ENCODE data around the gene GALNT17. TPM values are rescaled to one million over a fixed set of nuclear protein-coding genes. Genes with fewer than 3 reads are reported as not detected.

Gene GALNT17
- total and polyA plus RNA-seq, 4 donors: 2.8 to 10.8 (median 7.4) TPM

GRCh38 chr7:71326595-71326994 lies 194.7 kb downstream of the GALNT17 start:
- Histone ChIP-seq H3K27ac (ENCODE audit: low read depth in 1 of 2, low read length in 1 of 2) (no peak overlapping the region), H3K9me3 (ENCODE audit: control insufficient read depth in 4 of 4, insufficient read depth in 3 of 4, low read length in 3 of 4) (no peaks in the 10 kb centered on the region), H3K4me3 (no peak overlapping the region), H3K4me1 (ENCODE audit: control insufficient read depth in 5 of 5, insufficient read depth in 5 of 5, low read length in 5 of 5) (peaks cover 0 to 18% (median 0%) of the 10 kb centered on the region in 5 donors), H3K9ac (ENCODE audit: insufficient read depth in 1 of 2, low read length in 2 of 2) (no peak overlapping the region), H3K27me3 (ENCODE audit: control insufficient read depth in 3 of 3, insufficient read depth in 3 of 3, low read length in 2 of 3) (no peaks in the 10 kb centered on the region), H3K36me3 (ENCODE audit: control insufficient read depth in 4 of 4, insufficient read depth in 4 of 4, low read length in 4 of 4) (no peaks in the 10 kb centered on the region)
- 24 to 53% methylated on average over 1 of the region's 1 CpG for WGBS, 2 donors
- DNase-seq (no peak), ATAC-seq (ENCODE audit: insufficient read depth, low FRiP score) (no peak)
- no peak for TF ChIP-seq CTCF (IDR thresholded peaks at IDR 0.05; ENCODE audit: control extremely low read depth, extremely low read depth)

GRCh38 chr7:71327946-71328345 lies 196.0 kb downstream of the GALNT17 start:
- Histone ChIP-seq H3K9me3 (ENCODE audit: control insufficient read depth in 4 of 4, insufficient read depth in 3 of 4, low read length in 3 of 4) (no peaks in the 10 kb centered on the region), H3K36me3 (ENCODE audit: control insufficient read depth in 4 of 4, insufficient read depth in 4 of 4, low read length in 4 of 4) (no peaks in the 10 kb centered on the region), H3K4me3 (no peak overlapping the region), H3K27me3 (ENCODE audit: control insufficient read depth in 3 of 3, insufficient read depth in 3 of 3, low read length in 2 of 3) (no peaks in the 10 kb centered on the region), H3K9ac (ENCODE audit: insufficient read depth in 1 of 2, low read length in 2 of 2) (no peak overlapping the region), H3K4me1 (ENCODE audit: control insufficient read depth in 5 of 5, insufficient read depth in 5 of 5, low read length in 5 of 5) (peaks cover 0 to 18% (median 0%) of the 10 kb centered on the region in 5 donors), H3K27ac (ENCODE audit: low read depth in 1 of 2, low read length in 1 of 2) (no peak overlapping the region)
- TF ChIP-seq CTCF (IDR thresholded peaks at IDR 0.05; ENCODE audit: control extremely low read depth, extremely low read depth): no peak
- 89% methylated on average over 5 of the region's 5 CpGs for WGBS, 2 donors
- ATAC-seq (ENCODE audit: insufficient read depth, low FRiP score): no peak
- DNase-seq: no peak

- Histone ChIP-seq H3K27ac (ENCODE audit: low read depth in 1 of 2, low read length in 1 of 2) (no peak overlapping the region), H3K27me3 (ENCODE audit: control insufficient read depth in 3 of 3, insufficient read depth in 3 of 3, low read length in 2 of 3) (no peaks in the 10 kb centered on the region), H3K9ac (ENCODE audit: insufficient read depth in 1 of 2, low read length in 2 of 2) (no peak overlapping the region), H3K4me3 (no peak overlapping the region), H3K9me3 (ENCODE audit: control insufficient read depth in 4 of 4, insufficient read depth in 3 of 4, low read length in 3 of 4) (no peaks in the 10 kb centered on the region), H3K4me1 (ENCODE audit: control insufficient read depth in 5 of 5, insufficient read depth in 5 of 5, low read length in 5 of 5) (peaks cover 0 to 13% (median 0%) of the 10 kb centered on the region in 5 donors), H3K36me3 (ENCODE audit: control insufficient read depth in 4 of 4, insufficient read depth in 4 of 4, low read length in 4 of 4) (no peaks in the 10 kb centered on the region)
- ATAC-seq (ENCODE audit: insufficient read depth, low FRiP score): no peak
- no peak for TF ChIP-seq CTCF (IDR thresholded peaks at IDR 0.05; ENCODE audit: control extremely low read depth, extremely low read depth)
- no peak for DNase-seq
- WGBS, 2 donors: 32 to 59% methylated on average over 10 of the region's 10 CpGs
Measured at GRCh38 chr7:71329030-71329660, 197.2 kb downstream of the GALNT17 start.

- DNase-seq (no peak), ATAC-seq (ENCODE audit: insufficient read depth, low FRiP score) (no peak)
- no peaks in the 10 kb centered on the region for H3K27me3 ChIP-seq (ENCODE audit: control insufficient read depth in 3 of 3, insufficient read depth in 3 of 3, low read length in 2 of 3)
- peaks cover 0 to 8% (median 0%) of the 10 kb centered on the region in 5 donors for H3K4me1 ChIP-seq (ENCODE audit: control insufficient read depth in 5 of 5, insufficient read depth in 5 of 5, low read length in 5 of 5)
- TF ChIP-seq CTCF (IDR thresholded peaks at IDR 0.05; ENCODE audit: control extremely low read depth, extremely low read depth): no peak
- no peak overlapping the region for H3K4me3 ChIP-seq
- H3K9ac ChIP-seq (ENCODE audit: insufficient read depth in 1 of 2, low read length in 2 of 2): no peak overlapping the region
- H3K36me3 ChIP-seq (ENCODE audit: control insufficient read depth in 4 of 4, insufficient read depth in 4 of 4, low read length in 4 of 4): no peaks in the 10 kb centered on the region
- 60 to 79% methylated on average over 4 of the region's 4 CpGs for WGBS, 2 donors
- H3K9me3 ChIP-seq (ENCODE audit: control insufficient read depth in 4 of 4, insufficient read depth in 3 of 4, low read length in 3 of 4): no peaks in the 10 kb centered on the region
- H3K27ac ChIP-seq (ENCODE audit: low read depth in 1 of 2, low read length in 1 of 2): no peak overlapping the region
Measured at GRCh38 chr7:71332207-71332606, 200.3 kb downstream of the GALNT17 start.

All from lung (tissue), 12 donors.